Stimulated activated CD4-positive, alpha-beta T cell treated with anti-CD3 and anti-CD28 coated beads, TNF-alpha, amount 100 ng/mL, for 48 hours (primary cell): Measurements from ENCODE around the gene ZFX.
A peak's percentile ranks its signal among the peaks of the same experiment; 100 is the strongest.

ENCODE experiments used
- DNase-seq, 3 donors: peaks; one replicate each; pipeline ENCODE4 v3.0.0-alpha.2; 2020; ENCODE audit warnings: low read depth in 3 of 3

Gene ZFX

DNA sequence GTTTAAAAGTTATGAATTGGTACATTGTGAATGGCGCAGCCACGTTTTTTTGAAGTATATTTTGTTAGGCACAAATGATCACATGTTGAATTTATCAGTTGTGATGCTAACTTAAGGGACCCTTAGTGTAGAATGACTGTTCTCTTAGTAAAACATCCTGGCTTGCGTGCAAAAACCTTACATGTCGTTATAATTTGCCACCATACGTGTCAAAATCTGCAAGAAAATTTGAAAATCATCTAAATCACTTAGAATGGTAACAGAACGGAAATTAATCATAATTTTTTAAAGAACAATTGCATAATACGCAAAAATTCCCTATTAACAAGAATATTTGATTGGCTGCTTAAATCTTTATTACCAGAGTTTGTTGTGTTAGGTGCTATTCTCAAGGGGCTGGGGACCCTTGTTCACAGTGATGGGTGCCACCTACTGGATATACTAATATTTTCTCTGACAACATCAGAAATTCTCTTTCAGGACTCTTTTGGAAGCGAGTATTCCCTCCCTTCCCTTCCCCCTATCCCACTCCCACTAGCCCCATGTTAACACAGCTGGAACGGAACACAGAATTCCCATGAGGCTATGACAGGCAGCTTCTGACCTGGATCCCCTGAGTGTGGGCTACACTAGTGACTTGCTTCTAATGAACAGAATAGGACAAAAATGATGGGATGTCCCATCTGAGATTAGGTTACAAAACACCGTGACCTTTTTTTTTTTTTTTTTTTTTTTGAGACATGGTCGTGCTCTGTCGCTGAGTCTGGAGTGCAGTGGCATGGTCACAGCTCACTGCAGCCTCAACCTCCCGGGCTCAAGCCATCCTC lies 92.5 kb downstream of the ZFX start:
- DNase-seq: no peak

DNA sequence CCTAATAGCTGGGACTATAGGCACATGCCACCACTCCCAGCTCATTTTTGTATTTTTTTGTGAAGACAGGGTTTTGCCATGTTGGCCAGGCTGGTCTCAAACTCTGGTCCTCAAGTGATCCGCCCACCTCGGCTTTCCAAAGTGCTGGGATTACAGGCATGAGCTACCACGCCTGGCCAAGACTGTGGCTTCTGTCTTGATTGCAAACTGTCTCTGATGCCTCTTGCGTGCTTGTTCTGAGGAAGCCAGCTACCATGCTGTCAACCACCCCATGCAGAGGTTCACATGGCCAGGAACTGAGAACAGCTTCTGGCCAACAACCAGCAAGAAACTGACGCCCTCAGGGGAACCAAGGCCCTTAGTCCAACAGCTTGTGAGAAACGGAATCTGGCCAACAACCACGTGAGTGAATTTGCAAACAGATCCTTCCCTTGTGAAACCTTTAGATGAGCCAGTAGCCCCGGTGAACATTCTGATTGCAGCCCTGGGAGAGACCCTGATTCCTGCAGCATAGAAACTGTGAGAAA lies 93.2 kb downstream of the ZFX start:
- DNase-seq: no peak

DNA sequence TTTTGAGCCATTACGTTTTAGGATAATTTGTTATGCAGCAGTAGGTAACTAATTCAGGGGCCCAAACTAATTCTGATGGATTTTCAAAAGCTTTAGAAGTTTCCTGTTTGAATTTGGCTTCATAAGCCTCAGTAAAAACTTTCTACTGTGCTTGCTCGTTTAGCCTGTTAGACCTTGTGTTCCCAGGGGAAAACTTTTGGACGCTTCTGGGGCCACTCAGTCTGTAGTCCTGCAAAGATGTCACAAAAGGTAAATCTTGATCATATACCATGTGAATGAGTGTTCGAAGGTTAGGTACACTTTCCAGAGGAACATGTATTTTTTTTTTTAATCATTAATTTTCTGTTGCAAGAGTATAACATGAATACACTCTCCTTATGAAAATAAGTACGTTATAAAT lies 93.7 kb downstream of the ZFX start:
- DNase-seq: no peak

DNA sequence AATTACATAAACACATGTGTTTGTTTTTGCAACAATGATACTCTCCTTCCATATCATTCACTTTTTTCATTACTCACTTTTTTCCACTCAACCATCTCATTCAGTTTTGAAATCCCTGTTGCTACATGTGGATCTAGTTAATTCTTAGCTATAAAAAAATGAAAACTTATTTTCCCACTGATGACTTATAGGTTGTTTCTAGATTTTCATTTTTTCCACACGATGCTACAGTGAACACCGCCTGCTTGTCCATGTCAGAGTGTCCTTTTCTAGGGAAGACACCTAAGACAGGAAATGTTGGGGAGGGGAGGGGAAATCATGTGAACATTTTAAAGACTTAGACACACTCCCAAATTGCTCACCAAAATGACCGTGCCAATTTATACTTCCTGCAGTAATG lies 94.2 kb downstream of the ZFX start:
- no peak for DNase-seq

DNA sequence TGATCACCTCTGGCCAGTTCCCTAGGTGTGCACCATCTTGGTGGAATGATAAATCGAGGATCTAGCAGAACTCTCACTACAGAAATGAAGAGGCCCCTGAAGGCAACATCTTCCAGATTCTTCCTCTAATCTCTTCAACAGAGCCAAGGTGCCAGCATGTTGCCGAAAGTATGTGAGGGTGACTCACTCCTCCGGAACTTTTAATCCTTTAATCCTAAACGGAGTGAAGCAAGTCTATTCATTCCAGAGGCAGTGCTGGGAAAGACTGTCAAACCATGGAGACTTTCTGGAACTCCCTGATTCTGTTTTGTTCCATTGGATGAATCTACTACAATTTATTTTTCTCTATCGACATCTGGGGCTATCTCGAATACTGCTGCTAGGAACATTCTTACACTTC lies 95.7 kb downstream of the ZFX start:
- DNase-seq: no peak

DNA sequence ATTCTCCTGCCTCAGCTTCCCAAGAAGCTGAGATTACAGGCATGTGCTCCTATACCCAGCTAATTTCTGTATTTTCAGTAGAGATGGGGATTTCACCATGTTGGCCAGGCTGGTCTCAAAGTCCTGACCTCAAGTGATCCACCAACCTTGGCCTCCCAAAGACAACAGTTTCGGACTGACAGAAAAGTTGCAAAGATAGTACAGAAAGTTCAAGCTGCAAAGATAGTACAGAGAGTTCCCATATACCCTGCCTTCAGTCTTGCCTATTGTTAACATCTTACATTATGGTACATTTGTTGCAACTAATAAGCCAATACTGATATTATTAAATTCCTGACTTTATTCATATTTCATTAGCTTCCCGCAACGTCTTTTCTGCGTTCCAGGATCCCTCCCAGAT lies 98.5 kb downstream of the ZFX start:
- DNase-seq: no peak

DNA sequence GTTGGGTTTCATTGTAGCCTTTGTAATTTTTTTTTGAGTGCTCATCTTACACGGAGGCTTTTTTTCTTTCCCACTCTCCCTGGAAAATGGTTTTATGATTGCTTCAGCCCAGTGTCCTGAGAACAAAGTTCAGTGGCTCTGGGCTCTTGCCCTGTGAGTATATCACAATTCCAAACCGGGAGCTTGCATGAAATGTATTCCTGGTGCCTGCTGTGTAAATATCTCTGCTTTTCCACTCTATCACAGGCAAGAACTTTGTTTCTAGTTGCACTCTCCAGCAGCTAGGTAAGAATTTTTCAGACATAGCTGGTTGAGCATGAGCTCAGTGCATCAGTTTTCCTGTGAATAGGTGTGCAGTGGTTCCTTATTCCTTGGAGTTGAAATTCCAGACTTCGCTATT lies 103.5 kb downstream of the ZFX start:
- DNase-seq: no peak

DNA sequence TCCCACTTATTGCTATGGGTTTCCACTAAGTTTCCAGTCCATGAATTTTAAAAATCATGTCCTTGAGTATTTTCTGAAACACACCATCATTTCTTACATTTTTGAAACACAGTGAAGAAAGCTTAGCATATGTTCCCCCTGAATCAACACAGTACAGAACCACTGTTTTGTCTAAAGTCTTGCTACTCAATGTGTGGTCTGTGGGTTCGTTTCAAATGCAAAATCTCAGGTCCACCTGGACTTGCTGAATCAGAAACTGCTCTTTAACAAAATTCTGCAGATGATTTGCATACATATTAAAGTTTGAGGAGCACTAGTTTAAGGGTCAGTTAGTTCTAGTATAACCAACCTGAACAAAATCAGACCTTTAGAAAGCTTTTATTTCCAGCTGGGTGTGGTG lies 103.9 kb downstream of the ZFX start:
- DNase-seq: no peak

DNA sequence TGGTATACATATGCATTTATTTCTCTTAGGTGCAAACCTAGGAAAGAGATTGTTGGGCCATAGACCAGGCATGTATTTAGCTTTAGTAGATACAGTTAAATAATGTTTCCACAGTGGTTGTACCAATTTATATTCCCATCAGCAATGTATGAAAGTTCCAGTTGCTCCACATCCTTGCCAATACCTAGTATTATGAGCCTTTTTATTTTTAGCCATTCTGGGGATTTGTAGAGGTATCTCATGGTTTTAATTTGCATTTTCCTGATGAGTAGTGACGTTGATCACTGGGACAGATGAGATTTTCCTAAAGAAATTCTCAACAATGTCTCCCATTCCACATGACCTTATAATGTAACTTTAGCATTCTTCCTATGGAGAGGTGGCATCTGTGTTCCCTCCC lies 107.5 kb downstream of the ZFX start:
- DNase-seq: no peak

DNA sequence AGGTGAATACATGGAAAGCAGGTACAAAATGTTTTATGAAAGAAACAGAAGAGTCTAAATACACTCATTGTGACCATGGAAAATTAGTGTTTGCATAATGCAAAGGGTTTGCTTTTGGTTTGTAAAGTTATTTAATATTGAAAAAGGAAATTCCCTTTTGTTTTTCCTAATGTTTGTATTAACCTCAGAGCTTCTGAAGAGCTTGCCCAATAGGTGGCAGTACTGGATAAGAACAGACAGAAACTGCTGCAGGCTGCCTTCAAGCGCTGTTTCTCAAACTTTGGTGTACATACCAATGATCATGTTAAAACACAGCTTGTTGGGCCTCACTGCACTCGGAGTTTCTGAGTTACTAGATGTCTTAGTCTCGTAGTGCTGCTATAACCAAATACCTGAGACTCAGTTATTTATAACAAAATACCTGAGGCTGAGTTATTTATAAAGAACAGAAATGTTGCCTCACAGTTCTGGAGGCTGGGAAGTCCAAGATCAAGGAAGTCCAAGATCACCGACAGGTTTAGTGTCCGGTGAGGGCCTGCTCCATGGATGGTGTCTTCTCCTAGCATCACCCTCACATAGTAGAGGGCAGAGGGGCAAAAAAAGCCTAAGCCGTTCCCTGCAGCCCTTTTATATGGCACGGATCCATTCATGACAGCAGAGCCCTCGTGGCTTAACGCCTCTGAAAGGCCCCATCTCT lies 110.2 kb downstream of the ZFX start:
- DNase-seq: peak in 1 of 3 donors; percentile 9

DNA sequence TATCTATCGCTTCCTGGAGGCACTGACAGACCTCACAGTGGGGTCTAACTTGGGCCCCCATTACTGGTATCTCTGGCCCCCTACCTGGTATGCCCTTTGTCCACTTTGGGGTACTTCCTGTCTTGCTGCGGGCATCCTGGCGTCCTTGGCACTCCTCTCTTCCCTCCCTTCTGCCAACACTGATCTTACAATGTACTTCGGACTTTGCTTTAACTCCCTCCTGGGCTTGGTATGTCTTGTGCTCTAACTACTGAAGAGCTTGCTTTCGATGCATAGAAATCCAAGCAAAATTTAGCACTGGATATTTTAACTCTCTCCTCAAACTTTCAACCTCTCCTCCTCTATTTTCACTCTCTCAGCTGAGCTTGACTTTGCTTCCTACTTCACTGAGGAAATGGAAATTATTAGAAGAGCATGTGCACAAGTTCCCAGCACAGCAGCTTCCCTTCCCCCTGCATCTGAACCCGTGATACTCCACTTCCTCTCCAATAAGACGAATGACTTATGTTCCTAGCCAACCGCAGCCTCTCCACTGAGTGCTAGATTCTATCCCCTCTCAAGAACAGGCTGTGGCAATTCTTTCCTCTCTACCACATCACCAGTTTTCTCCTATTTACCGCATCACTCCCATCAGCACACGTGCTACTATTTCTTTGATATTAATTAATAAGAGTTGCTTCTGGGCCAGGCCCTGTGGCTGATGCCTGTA lies 111.5 kb downstream of the ZFX start:
- DNase-seq: peak in 1 of 3 donors; percentile 13

DNA sequence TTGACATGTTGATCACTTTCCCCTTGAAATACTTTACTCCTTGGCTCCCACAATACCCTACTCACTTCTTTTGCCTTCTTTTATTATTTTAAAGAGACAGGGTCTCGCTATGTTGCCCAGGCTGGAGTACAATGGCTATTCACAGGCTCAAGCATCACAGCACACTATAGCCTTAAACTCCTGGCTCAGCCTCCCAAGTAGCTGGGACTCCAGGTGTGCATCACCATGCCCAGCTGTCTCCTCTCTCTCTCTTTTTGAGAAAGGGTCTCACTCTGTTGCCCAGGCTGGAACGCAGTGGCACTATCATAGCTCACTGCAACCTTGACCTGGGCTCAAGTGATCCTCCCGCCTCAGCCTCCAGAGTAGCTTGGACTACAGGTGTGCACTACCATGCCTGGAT lies 112.8 kb downstream of the ZFX start:
- DNase-seq: no peak

DNA sequence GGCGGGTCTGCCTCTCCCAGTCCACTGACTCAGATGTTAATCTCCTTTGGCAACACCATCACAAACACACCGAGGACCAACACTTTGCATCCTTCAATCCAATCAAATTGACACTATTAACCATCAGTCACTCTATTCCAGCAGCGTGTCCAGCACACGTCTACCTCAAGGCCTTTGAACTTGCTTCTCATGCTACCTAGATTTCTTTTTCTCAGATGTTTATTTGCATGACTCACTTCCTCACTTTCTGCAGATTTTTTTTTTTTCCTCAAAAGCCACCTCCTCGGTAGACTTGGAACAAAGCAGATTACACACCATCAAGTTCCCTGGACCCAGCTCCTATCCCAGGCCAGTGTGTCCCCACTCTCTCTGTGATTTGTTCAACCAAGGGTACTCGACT lies 114.9 kb downstream of the ZFX start:
- DNase-seq: no peak
